Left lung (tissue), 10 donors: ENCODE data around the gene SPTSSB. TPM values are rescaled to one million over a fixed set of nuclear protein-coding genes. Genes with fewer than 3 reads are reported as not detected.

Experiments used
- ATAC-seq: fragments of 200-7000 bp; cut with Tn5 transposase; one replicate; pipeline ENCODE4 v1.9.1; 2020; ENCODE audit warnings: moderate library complexity
- DNase-seq, 4 donors: peaks; one replicate each; pipeline ENCODE4 v3.0.0-alpha.2; 2013 to 2020
- H3K27ac ChIP-seq, 2 donors: fragments of 200-600 bp; sonication (generic) in 1 of 2; one replicate each; pipeline versions ENCODE4 v1.5.0 to v1.8.0; 2020 to 2021
- H3K27me3 ChIP-seq, 2 donors: fragments of 200-600 bp; sonication (generic) in 1 of 2; one replicate each; pipeline versions ENCODE4 v1.5.0 to v1.8.0; 2020 to 2021
- H3K36me3 ChIP-seq, 2 donors: fragments of 200-600 bp; sonication (generic) in 1 of 2; one replicate each; pipeline versions ENCODE4 v1.5.0 to v1.8.0; 2020 to 2021
- H3K4me1 ChIP-seq, 2 donors: fragments of 200-600 bp; one replicate each; pipeline ENCODE4 v1.8.0; 2021
- H3K4me3 ChIP-seq, 2 donors: fragments of 200-600 bp; sonication (generic) in 1 of 2; one replicate each; pipeline versions ENCODE4 v1.5.0 to v1.8.0; 2020 to 2021; ENCODE audit warnings: mild to moderate bottlenecking in 1 of 2
- H3K9me3 ChIP-seq, 2 donors: fragments of 200-600 bp; sonication (generic) in 1 of 2; one replicate each; pipeline versions ENCODE4 v1.5.0 to v1.8.0; 2020 to 2021
- intact Hi-C, 2 donors: fragments of 100-400 bp; cut with DNase I; formaldehyde crosslinking; loops; one replicate each; pipeline versions ENCODE4 v1.11.2 to v1.14.2; 2022
- polyA plus RNA-seq, 6 donors: library from polyadenylated mRNA; unstranded; fragments of 120-200 nt; gene quantifications; one replicate each; pipeline ENCODE4 v1.2.1, GENCODE V29; 2013; ENCODE audit not compliant: insufficient read length in 6 of 6
- total RNA-seq, 2 donors: library from RNA; stranded (reverse); fragmentation: NEBNext Ultra II Directional; extraction: Animal tissue kit (Norgen Biotek cat#: 25700); gene quantifications; one replicate each; pipeline ENCODE4 v1.2.1, GENCODE V29; 2021
- TF ChIP-seq, protein P1 (sequence below), 2 donors: fragments of 200-600 bp; sonication (generic) in 1 of 2; IDR thresholded peaks; one replicate each; pipeline versions ENCODE4 v1.5.0 to v1.8.0; 2021; ENCODE audit warnings: antibody characterized with exemption in 2 of 2
- donor health status: DM: no; HTN: yes; CAD: no.
- donor health status: DM: no; HTN: no; CAD: no.

SPTSSB gene
- total and polyA plus RNA-seq, 8 donors, result 1.7 to 17.7 (median 10.9) TPM; not detected in 2

DNA sequence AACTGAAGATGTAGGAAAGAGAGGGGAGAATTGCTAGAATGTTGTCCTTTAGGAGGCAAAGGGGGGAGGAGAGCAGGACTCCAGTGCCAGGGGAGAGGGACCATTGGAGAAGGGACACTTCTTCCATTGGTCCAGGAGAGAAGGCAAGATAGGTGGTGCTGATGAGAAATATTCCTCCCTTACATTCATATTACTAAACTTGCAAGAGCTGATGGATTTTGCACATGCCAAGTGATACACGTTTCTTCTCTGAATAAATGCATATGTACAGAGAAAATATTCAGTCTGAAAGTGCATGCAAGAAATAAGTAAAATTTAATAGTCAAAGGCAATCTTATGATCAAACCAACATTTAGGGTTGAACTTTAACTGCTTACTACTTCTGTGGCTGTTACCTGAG lies 21.5 kb upstream of the SPTSSB start:
- TF ChIP-seq, protein P1, sequence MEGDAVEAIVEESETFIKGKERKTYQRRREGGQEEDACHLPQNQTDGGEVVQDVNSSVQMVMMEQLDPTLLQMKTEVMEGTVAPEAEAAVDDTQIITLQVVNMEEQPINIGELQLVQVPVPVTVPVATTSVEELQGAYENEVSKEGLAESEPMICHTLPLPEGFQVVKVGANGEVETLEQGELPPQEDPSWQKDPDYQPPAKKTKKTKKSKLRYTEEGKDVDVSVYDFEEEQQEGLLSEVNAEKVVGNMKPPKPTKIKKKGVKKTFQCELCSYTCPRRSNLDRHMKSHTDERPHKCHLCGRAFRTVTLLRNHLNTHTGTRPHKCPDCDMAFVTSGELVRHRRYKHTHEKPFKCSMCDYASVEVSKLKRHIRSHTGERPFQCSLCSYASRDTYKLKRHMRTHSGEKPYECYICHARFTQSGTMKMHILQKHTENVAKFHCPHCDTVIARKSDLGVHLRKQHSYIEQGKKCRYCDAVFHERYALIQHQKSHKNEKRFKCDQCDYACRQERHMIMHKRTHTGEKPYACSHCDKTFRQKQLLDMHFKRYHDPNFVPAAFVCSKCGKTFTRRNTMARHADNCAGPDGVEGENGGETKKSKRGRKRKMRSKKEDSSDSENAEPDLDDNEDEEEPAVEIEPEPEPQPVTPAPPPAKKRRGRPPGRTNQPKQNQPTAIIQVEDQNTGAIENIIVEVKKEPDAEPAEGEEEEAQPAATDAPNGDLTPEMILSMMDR (IDR thresholded peaks at IDR 0.05), result no peak
- DNase-seq (no peak), ATAC-seq (no peak)
- Histone ChIP-seq H3K27ac (no peak overlapping the region), H3K9me3 (no peaks in the 10 kb centered on the region), H3K4me1 (peaks cover 0 to 18% of the 10 kb centered on the region in 2 donors), H3K4me3 (no peak overlapping the region), H3K36me3 (no peaks in the 10 kb centered on the region), H3K27me3 (peaks cover 0 to 9% of the 10 kb centered on the region in 2 donors)
- intact Hi-C loops, result no loop called here

DNA sequence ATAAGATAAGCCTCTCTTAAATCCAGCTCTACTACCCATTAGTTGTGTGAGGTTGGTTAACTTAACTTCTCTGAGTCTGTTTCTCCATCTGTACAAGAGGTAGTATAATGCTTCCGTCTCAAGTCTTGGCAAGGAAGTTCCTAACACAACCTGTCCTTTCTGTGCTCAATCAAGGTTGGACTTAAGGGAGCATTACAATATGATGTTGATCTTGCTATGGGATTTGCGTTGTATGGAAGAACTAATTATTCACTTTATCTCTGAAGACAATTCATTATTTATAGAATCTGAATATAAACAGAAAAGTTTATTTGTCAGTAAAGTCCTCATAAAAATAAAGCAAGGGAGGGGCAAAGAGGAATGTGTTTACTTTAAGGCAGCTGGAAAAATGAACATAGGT lies 18.9 kb upstream of the SPTSSB start:
- H3K4me1 ChIP-seq, result peaks cover 0 to 30% of the 10 kb centered on the region in 2 donors
- H3K9me3 ChIP-seq, result no peaks in the 10 kb centered on the region
- intact Hi-C loops, result no loop called here
- H3K27me3 ChIP-seq, result peaks cover 0 to 9% of the 10 kb centered on the region in 2 donors
- TF ChIP-seq, protein P1 (IDR thresholded peaks at IDR 0.05), result no peak
- no peak overlapping the region for H3K27ac ChIP-seq
- DNase-seq (no peak), ATAC-seq (no peak)
- H3K4me3 ChIP-seq, result no peak overlapping the region
- no peaks in the 10 kb centered on the region for H3K36me3 ChIP-seq

DNA sequence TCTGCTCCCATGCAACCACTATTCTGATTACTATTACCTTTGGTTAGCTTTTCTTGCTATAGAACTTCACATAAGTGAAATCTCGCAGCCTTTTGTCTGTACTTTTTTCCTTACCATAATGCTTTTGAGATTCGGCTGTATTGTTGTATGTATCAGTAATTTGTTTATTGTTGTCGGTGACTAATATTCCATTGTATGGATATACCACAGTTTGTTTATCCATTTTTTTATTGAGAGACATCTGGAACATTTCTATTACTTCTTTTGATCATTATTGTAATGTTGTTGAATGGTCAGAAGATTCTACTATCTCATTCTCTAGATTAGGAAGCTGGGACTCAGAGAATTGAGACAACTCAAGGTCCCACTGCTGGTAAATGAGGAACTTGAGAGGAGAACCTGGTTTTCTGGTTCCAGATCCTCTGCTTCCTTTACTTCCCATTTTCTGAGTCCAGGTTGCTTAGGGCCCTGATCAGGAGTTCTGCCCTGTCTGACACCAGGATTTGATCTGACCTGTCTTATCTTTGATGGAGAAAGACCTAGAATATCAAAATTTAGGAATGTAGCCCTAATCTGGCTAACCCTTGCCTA lies 18.2 kb upstream of the SPTSSB start:
- Histone ChIP-seq H3K4me3 (no peak overlapping the region), H3K27me3 (peaks cover 0 to 9% of the 10 kb centered on the region in 2 donors), H3K4me1 (peaks cover 0 to 25% of the 10 kb centered on the region in 2 donors), H3K9me3 (no peaks in the 10 kb centered on the region), H3K27ac (peak overlapping the region in 1 of 2 donors; percentile 42), H3K36me3 (no peaks in the 10 kb centered on the region)
- ATAC-seq (peak; percentile 53), DNase-seq (no peak)
- TF ChIP-seq, protein P1 (IDR thresholded peaks at IDR 0.05), result no peak
- intact Hi-C loops, result no loop called here

DNA sequence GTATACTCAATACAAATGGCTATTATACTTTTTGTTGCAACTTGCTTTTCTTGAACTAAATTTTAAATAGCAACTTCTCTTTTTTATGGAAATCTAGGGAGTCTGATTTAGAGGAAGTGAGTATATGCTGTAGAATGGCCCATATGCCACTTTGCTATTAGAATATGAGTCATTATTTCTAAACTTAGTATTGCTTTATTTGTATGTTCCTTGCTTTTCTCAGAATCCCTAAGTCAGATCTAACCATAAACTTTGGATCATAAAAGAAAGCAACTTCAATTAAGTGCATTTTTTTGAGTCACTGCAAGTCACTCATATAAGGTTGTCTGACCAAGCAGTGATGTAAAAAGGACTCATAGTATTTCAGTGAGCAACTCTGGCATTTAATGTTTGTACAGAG lies 17.5 kb upstream of the SPTSSB start:
- H3K9me3 ChIP-seq, result no peaks in the 10 kb centered on the region
- DNase-seq (no peak), ATAC-seq (peak; percentile 69)
- TF ChIP-seq, protein P1 (IDR thresholded peaks at IDR 0.05), result no peak
- H3K27ac ChIP-seq, result peak overlapping the region in 1 of 2 donors; percentile 42
- peaks cover 0 to 24% of the 10 kb centered on the region in 2 donors for H3K4me1 ChIP-seq
- peaks cover 0 to 9% of the 10 kb centered on the region in 2 donors for H3K27me3 ChIP-seq
- H3K4me3 ChIP-seq, result no peak overlapping the region
- H3K36me3 ChIP-seq, result no peaks in the 10 kb centered on the region
- intact Hi-C loops, result no loop called here

DNA sequence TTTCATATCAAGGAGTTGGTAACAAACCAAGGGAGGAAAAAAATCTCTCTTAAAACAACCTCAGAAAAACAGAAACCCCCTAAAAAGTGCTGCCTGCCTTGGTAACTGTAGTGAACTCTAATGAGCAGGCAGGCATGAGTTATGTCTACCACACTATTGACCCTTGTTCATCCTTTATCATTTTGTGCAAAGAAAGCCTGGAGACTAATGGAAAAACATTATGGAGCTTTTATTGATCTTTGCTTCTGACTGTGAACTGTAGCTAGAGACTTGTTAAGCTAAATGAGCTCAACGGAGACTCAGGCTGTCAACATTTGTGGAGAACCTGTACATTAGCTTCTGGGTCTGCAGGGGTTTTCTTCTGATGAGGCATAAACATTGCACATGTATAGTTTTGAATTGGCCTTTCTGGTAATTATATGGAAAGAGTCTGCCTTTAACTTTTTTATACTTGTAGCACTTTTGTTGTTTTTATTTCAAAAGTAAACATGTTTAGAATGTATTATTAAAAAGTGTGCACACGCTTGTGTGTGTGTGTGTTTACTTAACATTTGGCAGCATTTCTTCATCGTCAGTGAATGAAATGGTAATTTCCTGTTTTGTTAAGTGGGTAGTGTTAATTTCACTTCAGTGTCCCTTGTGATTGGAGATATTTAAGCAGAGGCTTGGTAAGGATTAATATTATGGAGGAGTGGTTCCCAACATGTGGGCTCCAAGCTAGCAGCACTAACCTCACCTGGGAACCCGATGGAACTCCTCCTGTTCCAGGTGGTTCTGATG lies 15.9 kb upstream of the SPTSSB start:
- TF ChIP-seq, protein P1 (IDR thresholded peaks at IDR 0.05), result no peak
- Histone ChIP-seq H3K4me3 (no peak overlapping the region), H3K27me3 (peaks cover 0 to 9% of the 10 kb centered on the region in 2 donors), H3K36me3 (no peaks in the 10 kb centered on the region), H3K9me3 (no peaks in the 10 kb centered on the region), H3K4me1 (peaks cover 0 to 20% of the 10 kb centered on the region in 2 donors), H3K27ac (peak overlapping the region in 1 of 2 donors; percentile 34)
- intact Hi-C loops, result no loop called here
- DNase-seq (no peak), ATAC-seq (no peak)
